HFFc6 (cell line): ENCODE measurements around the gene SOX4. TPM values are rescaled to one million over a fixed set of nuclear protein-coding genes. Genes with fewer than 3 reads are reported as not detected.

Experiments used
- DNase-seq: peaks from one replicate; pipeline ENCODE4 v3.0.0-alpha.2; 2018
- H3K27ac Mint-ChIP-seq: 2 replicates; pipeline ENCODE4 v1.8.0; 2020; ENCODE audit warnings: mild to moderate bottlenecking, mixed read lengths
- H3K27me3 Mint-ChIP-seq: 2 replicates; pipeline ENCODE4 v1.8.0; 2021; ENCODE audit warnings: mild to moderate bottlenecking, moderate library complexity, mixed read lengths; ENCODE audit not compliant: insufficient read depth
- H3K36me3 Mint-ChIP-seq: 2 replicates; pipeline ENCODE4 v1.8.0; 2021; ENCODE audit warnings: low read depth, mixed read lengths
- H3K4me1 Mint-ChIP-seq: 2 replicates; pipeline ENCODE4 v1.8.0; 2020; ENCODE audit warnings: low read depth, mixed read lengths
- H3K4me3 Mint-ChIP-seq: 2 replicates; pipeline ENCODE4 v1.8.0; 2020; ENCODE audit warnings: mild to moderate bottlenecking, moderate library complexity, mixed read lengths
- H3K9me3 Mint-ChIP-seq: 2 replicates; pipeline ENCODE4 v1.8.0; 2020; ENCODE audit warnings: mild to moderate bottlenecking, mixed read lengths
- total RNA-seq, 6 experiments: library from RNA; stranded (reverse); fragmentation: NEBNext Ultra II Directional; extraction: Animal tissue kit (Norgen Biotek cat#: 25700); gene quantifications; 2 replicates in 1 of 6; 3 replicates in 5 of 6; pipeline ENCODE4 v1.2.3, GENCODE V29; 2021
- TF ChIP-seq, protein P1 (sequence below): fragments of 200-600 bp; sonication (generic); IDR thresholded peaks from 2 replicates; pipeline ENCODE4 v1.5.0; 2021; ENCODE audit warnings: antibody characterized with exemption, mild to moderate bottlenecking

Gene SOX4
- total RNA-seq, 6 experiments from 2014 or later: 3.3 to 6.4 (median 3.6) TPM

DNA sequence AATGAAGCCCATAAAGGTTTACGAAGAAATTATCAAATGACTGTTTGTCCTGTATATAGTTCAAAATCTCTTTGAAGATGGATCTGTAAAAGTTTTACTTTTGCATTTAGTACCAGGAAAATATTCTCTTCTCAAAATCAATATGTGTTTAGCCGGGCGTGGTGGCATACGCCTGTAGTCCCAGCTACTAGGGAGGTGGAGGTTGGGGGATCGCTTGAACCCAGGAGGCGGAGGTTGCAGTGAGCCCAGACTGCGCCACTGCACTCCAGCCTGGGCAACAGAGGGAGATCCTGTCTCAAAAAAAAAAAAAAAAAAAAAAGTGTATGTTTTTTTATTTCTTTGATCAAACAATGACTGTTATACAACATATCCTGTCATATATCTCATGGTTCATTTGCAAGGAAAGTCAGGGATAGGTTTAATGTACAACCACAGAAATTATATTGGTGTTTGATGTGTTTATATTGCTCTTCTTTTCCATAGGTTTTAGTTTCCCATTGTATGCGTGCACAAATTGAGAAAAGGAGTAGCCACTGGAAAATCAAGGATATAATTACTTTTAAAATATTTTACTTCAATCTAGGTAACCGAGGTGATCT is 40.1 kb downstream of the SOX4 start:
- Mint-ChIP-seq H3K4me3 (no peak overlapping the region), H3K27me3 (no peaks in the 10 kb centered on the region), H3K4me1 (peaks cover 21% of the 10 kb centered on the region), H3K27ac (peak overlapping the region; percentile 64; the same call in 1 of the 2 replicates), H3K36me3 (no peaks in the 10 kb centered on the region), H3K9me3 (no peaks in the 10 kb centered on the region)
- DNase-seq: no peak
- TF ChIP-seq, protein P1, sequence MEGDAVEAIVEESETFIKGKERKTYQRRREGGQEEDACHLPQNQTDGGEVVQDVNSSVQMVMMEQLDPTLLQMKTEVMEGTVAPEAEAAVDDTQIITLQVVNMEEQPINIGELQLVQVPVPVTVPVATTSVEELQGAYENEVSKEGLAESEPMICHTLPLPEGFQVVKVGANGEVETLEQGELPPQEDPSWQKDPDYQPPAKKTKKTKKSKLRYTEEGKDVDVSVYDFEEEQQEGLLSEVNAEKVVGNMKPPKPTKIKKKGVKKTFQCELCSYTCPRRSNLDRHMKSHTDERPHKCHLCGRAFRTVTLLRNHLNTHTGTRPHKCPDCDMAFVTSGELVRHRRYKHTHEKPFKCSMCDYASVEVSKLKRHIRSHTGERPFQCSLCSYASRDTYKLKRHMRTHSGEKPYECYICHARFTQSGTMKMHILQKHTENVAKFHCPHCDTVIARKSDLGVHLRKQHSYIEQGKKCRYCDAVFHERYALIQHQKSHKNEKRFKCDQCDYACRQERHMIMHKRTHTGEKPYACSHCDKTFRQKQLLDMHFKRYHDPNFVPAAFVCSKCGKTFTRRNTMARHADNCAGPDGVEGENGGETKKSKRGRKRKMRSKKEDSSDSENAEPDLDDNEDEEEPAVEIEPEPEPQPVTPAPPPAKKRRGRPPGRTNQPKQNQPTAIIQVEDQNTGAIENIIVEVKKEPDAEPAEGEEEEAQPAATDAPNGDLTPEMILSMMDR: no peak

DNA sequence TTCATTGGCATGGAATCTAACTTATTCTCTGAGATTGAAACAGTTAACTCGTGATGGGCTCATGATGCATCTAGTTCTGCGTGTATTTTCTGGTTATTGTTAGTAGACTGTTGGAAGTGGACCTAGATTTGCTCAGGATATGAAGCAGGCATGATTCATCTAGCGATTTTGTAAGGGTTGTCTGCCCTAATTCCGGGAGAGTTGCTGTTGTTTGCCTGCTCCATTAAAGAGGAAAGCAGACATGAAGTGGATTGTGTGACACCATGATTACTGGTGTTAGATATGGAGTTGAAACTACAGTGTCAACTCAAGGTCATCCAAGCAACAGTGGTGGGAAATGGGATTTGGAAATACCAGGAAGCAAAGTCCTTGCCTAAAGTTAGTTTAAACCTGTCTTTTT is 41.0 kb downstream of the SOX4 start:
- Mint-ChIP-seq H3K36me3 (no peaks in the 10 kb centered on the region), H3K27me3 (no peaks in the 10 kb centered on the region), H3K27ac (peak overlapping the region; percentile 64), H3K4me3 (no peak overlapping the region), H3K4me1 (peaks cover 21% of the 10 kb centered on the region), H3K9me3 (no peaks in the 10 kb centered on the region)
- TF ChIP-seq, protein P1: no peak
- peak; percentile 89 for DNase-seq

DNA sequence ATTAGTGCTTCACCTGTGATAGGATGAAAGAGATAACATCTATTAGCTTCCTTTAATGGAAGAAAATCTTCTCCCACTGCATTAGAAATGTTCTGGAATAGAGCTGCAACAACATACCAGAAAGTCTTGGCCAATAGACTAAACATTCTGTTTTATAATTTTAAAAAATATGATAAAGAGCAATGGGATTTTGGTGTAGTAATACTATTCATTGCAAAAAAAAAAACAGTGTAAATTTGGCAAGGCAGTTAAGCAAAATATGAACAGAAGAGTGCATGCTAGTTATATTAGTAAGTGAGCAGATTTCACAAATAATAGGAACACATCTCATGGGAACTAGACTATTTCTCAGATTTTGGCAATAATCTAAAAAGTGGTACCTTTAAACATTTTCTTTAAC is 43.3 kb downstream of the SOX4 start:
- peaks cover 2% of the 10 kb centered on the region; the same call in 1 of the 2 replicates for H3K27me3 Mint-ChIP-seq
- H3K36me3 Mint-ChIP-seq: no peaks in the 10 kb centered on the region
- H3K4me3 Mint-ChIP-seq: no peak overlapping the region
- DNase-seq: no peak
- no peak overlapping the region for H3K27ac Mint-ChIP-seq
- no peaks in the 10 kb centered on the region; the same call in 1 of the 2 replicates for H3K9me3 Mint-ChIP-seq
- H3K4me1 Mint-ChIP-seq: peaks cover 21% of the 10 kb centered on the region
- TF ChIP-seq, protein P1: no peak

DNA sequence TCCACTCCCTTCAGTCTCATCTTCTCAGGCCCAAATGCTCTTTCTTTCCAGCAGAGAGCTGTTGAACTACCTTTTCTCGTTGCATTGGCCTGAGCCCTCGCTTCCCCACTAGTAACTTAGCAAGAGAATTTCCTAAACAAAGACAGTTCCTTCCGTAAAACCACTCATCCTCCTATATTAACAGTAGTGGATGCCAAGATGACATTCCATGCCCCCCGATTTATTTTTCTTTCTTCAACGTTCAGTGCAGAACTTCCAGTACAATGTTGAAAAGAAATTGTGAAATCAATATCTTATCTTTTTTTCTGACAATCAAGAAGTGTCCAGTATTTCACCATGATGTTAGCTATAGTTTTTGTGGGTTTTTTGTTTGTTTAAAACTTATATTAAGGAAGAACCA is 45.8 kb downstream of the SOX4 start:
- no peak for DNase-seq
- Mint-ChIP-seq H3K4me1 (peaks cover 12% of the 10 kb centered on the region), H3K27ac (no peak overlapping the region)

More for the DNA sequence above, 45.8 kb downstream of the SOX4 start:
- Mint-ChIP-seq H3K9me3 (no peaks in the 10 kb centered on the region; the same call in 1 of the 2 replicates), H3K4me3 (no peak overlapping the region), H3K36me3 (no peaks in the 10 kb centered on the region), H3K27me3 (peaks cover 2% of the 10 kb centered on the region; the same call in 1 of the 2 replicates)
- TF ChIP-seq, protein P1: no peak
